WTC11 (cell line): ENCODE results near the gene HID1. TPM values are rescaled to one million over a fixed set of nuclear protein-coding genes. Genes with fewer than 3 reads are reported as not detected.

Experiments used
- ATAC-seq: fragments of 200-7000 bp; cut with Tn5 transposase; 2 replicates; pipeline ENCODE4 v1.10.0; 2021; ENCODE audit warnings: mild to moderate bottlenecking, moderate library complexity
- CTCF ChIA-PET: fragments of 300-600 bp; sonication (Branson Sonifier 250); formaldehyde crosslinking; loops from one replicate; lab custom pipeline; 2021; ENCODE audit warnings: antibody characterized with exemption; lab: Charles Lee
- POLR2A ChIA-PET: fragments of 350-600 bp; sonication (Branson Sonifier 250); formaldehyde crosslinking; loops from one replicate; lab custom pipeline; 2021; ENCODE audit warnings: antibody characterized with exemption; lab: Charles Lee
- DNase-seq: peaks from one replicate; pipeline ENCODE4 v3.0.0; 2021; ENCODE audit warnings: low spot score
- H3K27ac Mint-ChIP-seq: 2 replicates; pipeline ENCODE4 v1.8.0; 2021; ENCODE audit warnings: mixed read lengths
- H3K27me3 Mint-ChIP-seq: 2 replicates; pipeline ENCODE4 v1.8.0; 2021; ENCODE audit warnings: low read depth, mild to moderate bottlenecking, moderate library complexity, mixed read lengths
- H3K36me3 Mint-ChIP-seq: 2 replicates; pipeline ENCODE4 v1.8.0; 2021; ENCODE audit warnings: mixed read lengths
- H3K4me1 Mint-ChIP-seq: 2 replicates; pipeline ENCODE4 v1.8.0; 2022; ENCODE audit warnings: mixed read lengths
- H3K4me3 Mint-ChIP-seq: 2 replicates; pipeline ENCODE4 v1.8.0; 2021; ENCODE audit warnings: mild to moderate bottlenecking, moderate library complexity, mixed read lengths
- H3K9me3 Mint-ChIP-seq: 2 replicates; pipeline ENCODE4 v1.8.0; 2021; ENCODE audit warnings: mixed read lengths
- CBFB ChIP-seq: sonication (generic); formaldehyde crosslinking; IDR thresholded peaks from 2 replicates; pipeline ENCODE4 v1.8.1; 2022; ENCODE audit warnings: mild to moderate bottlenecking, low read depth, missing genetic modification reagents
- ESRRA ChIP-seq: sonication (generic); formaldehyde crosslinking; IDR thresholded peaks from 2 replicates; pipeline ENCODE4 v1.8.1; 2022; ENCODE audit warnings: mild to moderate bottlenecking, missing genetic modification reagents, borderline replicate concordance
- GTF2I ChIP-seq: fragments of 250-450 bp; sonication (Bioruptor Pico); conservative IDR thresholded peaks from 2 replicates; pipeline ENCODE4 v1.4.0; 2021; ENCODE audit warnings: mild to moderate bottlenecking
- IRF2 ChIP-seq: sonication (generic); formaldehyde crosslinking; IDR thresholded peaks from 2 replicates; pipeline ENCODE4 v1.8.0; 2022; ENCODE audit warnings: low read depth, missing genetic modification reagents, borderline replicate concordance
- MXD4 ChIP-seq: fragments of 250-450 bp; sonication (Bioruptor Pico); IDR thresholded peaks from 2 replicates; pipeline ENCODE4 v1.8.0; 2021; ENCODE audit warnings: mild to moderate bottlenecking, moderate library complexity, borderline replicate concordance
- NR2C2 ChIP-seq: sonication (generic); formaldehyde crosslinking; IDR thresholded peaks from 2 replicates; pipeline ENCODE4 v1.8.0; 2022; ENCODE audit warnings: mild to moderate bottlenecking, missing genetic modification reagents
- RELA ChIP-seq: sonication (generic); formaldehyde crosslinking; IDR thresholded peaks from 2 replicates; pipeline ENCODE4 v1.8.1; 2022; ENCODE audit warnings: missing genetic modification reagents, mild to moderate bottlenecking, borderline replicate concordance
- RORB ChIP-seq: fragments of 250-450 bp; sonication (Bioruptor Pico); IDR thresholded peaks from 2 replicates; pipeline ENCODE4 v1.9.0; 2021; ENCODE audit warnings: mild to moderate bottlenecking
- SP1 ChIP-seq: sonication (generic); formaldehyde crosslinking; conservative IDR thresholded peaks from 2 replicates; pipeline ENCODE4 v1.8.1; 2022; ENCODE audit warnings: missing genetic modification reagents
- TEAD1 ChIP-seq: sonication (generic); formaldehyde crosslinking; IDR thresholded peaks from 2 replicates; pipeline ENCODE4 v1.8.0; 2022; ENCODE audit warnings: mild to moderate bottlenecking, missing genetic modification reagents
- ZNF138 ChIP-seq: sonication (generic); formaldehyde crosslinking; conservative IDR thresholded peaks from 2 replicates; pipeline ENCODE4 v1.8.1; 2022; ENCODE audit warnings: mild to moderate bottlenecking, moderate library complexity, missing genetic modification reagents
- ZNF219 ChIP-seq: sonication (generic); formaldehyde crosslinking; IDR thresholded peaks from 2 replicates; pipeline ENCODE4 v1.8.0; 2023; ENCODE audit warnings: missing genetic modification reagents, mild to moderate bottlenecking, borderline replicate concordance
- total RNA-seq: library from RNA; stranded (reverse); gene quantifications from 3 replicates; pipeline ENCODE4 v1.2.3, GENCODE V29; 2021
- TF ChIP-seq, protein P1 (sequence below): fragments of 250-450 bp; sonication (Bioruptor Pico); IDR thresholded peaks from 2 replicates; pipeline ENCODE4 v1.9.0; 2021; ENCODE audit warnings: mild to moderate bottlenecking, borderline replicate concordance
- TF ChIP-seq, protein P2 (sequence below): sonication (generic); formaldehyde crosslinking; IDR thresholded peaks from 2 replicates; pipeline ENCODE4 v1.8.0; 2023; ENCODE audit warnings: mild to moderate bottlenecking, missing genetic modification reagents
- TF ChIP-seq, protein P3 (sequence below): sonication (generic); formaldehyde crosslinking; IDR thresholded peaks from 2 replicates; pipeline ENCODE4 v1.8.1; 2022; ENCODE audit warnings: missing genetic modification reagents, borderline replicate concordance
- TF ChIP-seq, protein P4 (sequence below): sonication (generic); formaldehyde crosslinking; IDR thresholded peaks from 2 replicates; pipeline ENCODE4 v1.8.1; 2023; ENCODE audit warnings: mild to moderate bottlenecking, missing genetic modification reagents, borderline replicate concordance

HID1 gene
- total RNA-seq, 1 experiment from 2014 or later = 16.7 TPM

DNA sequence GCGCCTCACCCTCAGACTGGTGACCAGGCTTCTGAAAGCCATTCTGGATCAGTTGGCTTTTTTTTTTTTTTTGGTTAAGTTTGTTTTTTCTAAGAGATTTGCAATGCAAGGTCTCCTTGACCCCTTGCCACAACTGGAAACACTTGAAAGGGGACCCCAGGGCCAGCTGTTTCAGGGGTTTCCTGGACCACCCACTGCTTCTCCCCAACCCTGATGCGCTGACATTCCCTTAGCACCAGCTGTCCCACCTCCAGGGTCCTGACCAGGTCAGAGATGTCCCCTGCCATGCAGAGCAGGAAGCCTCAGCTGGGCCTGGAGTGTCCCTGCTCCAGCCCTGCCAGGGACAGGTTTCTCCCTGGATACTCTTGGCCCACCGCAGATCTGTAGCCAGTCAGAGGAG, 31.8 kb upstream of the HID1 start:
- no peak overlapping the region for H3K4me3 Mint-ChIP-seq
- ATAC-seq = no peak
- peaks cover 12% of the 10 kb centered on the region for H3K36me3 Mint-ChIP-seq
- TF ChIP-seq MXD4 (CRISPR knock-in tag) (no peak), ZNF219 (CRISPR knock-in tag) (no peak), ZNF138 (no peak), RELA (CRISPR knock-in tag) (no peak), TEAD1 (CRISPR knock-in tag) (no peak), NR2C2 (no peak), RORB (no peak), CBFB (CRISPR knock-in tag) (no peak), IRF2 (no peak), ESRRA (CRISPR knock-in tag) (no peak), SP1 (CRISPR knock-in tag) (no peak), GTF2I (CRISPR knock-in tag) (no peak)
- TF ChIP-seq, protein P1, sequence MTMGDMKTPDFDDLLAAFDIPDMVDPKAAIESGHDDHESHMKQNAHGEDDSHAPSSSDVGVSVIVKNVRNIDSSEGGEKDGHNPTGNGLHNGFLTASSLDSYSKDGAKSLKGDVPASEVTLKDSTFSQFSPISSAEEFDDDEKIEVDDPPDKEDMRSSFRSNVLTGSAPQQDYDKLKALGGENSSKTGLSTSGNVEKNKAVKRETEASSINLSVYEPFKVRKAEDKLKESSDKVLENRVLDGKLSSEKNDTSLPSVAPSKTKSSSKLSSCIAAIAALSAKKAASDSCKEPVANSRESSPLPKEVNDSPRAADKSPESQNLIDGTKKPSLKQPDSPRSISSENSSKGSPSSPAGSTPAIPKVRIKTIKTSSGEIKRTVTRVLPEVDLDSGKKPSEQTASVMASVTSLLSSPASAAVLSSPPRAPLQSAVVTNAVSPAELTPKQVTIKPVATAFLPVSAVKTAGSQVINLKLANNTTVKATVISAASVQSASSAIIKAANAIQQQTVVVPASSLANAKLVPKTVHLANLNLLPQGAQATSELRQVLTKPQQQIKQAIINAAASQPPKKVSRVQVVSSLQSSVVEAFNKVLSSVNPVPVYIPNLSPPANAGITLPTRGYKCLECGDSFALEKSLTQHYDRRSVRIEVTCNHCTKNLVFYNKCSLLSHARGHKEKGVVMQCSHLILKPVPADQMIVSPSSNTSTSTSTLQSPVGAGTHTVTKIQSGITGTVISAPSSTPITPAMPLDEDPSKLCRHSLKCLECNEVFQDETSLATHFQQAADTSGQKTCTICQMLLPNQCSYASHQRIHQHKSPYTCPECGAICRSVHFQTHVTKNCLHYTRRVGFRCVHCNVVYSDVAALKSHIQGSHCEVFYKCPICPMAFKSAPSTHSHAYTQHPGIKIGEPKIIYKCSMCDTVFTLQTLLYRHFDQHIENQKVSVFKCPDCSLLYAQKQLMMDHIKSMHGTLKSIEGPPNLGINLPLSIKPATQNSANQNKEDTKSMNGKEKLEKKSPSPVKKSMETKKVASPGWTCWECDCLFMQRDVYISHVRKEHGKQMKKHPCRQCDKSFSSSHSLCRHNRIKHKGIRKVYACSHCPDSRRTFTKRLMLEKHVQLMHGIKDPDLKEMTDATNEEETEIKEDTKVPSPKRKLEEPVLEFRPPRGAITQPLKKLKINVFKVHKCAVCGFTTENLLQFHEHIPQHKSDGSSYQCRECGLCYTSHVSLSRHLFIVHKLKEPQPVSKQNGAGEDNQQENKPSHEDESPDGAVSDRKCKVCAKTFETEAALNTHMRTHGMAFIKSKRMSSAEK (CRISPR knock-in tag) = no peak
- TF ChIP-seq, protein P2, sequence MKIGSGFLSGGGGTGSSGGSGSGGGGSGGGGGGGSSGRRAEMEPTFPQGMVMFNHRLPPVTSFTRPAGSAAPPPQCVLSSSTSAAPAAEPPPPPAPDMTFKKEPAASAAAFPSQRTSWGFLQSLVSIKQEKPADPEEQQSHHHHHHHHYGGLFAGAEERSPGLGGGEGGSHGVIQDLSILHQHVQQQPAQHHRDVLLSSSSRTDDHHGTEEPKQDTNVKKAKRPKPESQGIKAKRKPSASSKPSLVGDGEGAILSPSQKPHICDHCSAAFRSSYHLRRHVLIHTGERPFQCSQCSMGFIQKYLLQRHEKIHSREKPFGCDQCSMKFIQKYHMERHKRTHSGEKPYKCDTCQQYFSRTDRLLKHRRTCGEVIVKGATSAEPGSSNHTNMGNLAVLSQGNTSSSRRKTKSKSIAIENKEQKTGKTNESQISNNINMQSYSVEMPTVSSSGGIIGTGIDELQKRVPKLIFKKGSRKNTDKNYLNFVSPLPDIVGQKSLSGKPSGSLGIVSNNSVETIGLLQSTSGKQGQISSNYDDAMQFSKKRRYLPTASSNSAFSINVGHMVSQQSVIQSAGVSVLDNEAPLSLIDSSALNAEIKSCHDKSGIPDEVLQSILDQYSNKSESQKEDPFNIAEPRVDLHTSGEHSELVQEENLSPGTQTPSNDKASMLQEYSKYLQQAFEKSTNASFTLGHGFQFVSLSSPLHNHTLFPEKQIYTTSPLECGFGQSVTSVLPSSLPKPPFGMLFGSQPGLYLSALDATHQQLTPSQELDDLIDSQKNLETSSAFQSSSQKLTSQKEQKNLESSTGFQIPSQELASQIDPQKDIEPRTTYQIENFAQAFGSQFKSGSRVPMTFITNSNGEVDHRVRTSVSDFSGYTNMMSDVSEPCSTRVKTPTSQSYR (CRISPR knock-in tag) = no peak
- TF ChIP-seq, protein P3, sequence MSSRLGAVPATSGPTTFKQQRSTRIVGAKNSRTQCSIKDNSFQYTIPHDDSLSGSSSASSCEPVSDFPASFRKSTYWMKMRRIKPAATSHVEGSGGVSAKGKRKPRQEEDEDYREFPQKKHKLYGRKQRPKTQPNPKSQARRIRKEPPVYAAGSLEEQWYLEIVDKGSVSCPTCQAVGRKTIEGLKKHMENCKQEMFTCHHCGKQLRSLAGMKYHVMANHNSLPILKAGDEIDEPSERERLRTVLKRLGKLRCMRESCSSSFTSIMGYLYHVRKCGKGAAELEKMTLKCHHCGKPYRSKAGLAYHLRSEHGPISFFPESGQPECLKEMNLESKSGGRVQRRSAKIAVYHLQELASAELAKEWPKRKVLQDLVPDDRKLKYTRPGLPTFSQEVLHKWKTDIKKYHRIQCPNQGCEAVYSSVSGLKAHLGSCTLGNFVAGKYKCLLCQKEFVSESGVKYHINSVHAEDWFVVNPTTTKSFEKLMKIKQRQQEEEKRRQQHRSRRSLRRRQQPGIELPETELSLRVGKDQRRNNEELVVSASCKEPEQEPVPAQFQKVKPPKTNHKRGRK = no peak
- TF ChIP-seq, protein P4, sequence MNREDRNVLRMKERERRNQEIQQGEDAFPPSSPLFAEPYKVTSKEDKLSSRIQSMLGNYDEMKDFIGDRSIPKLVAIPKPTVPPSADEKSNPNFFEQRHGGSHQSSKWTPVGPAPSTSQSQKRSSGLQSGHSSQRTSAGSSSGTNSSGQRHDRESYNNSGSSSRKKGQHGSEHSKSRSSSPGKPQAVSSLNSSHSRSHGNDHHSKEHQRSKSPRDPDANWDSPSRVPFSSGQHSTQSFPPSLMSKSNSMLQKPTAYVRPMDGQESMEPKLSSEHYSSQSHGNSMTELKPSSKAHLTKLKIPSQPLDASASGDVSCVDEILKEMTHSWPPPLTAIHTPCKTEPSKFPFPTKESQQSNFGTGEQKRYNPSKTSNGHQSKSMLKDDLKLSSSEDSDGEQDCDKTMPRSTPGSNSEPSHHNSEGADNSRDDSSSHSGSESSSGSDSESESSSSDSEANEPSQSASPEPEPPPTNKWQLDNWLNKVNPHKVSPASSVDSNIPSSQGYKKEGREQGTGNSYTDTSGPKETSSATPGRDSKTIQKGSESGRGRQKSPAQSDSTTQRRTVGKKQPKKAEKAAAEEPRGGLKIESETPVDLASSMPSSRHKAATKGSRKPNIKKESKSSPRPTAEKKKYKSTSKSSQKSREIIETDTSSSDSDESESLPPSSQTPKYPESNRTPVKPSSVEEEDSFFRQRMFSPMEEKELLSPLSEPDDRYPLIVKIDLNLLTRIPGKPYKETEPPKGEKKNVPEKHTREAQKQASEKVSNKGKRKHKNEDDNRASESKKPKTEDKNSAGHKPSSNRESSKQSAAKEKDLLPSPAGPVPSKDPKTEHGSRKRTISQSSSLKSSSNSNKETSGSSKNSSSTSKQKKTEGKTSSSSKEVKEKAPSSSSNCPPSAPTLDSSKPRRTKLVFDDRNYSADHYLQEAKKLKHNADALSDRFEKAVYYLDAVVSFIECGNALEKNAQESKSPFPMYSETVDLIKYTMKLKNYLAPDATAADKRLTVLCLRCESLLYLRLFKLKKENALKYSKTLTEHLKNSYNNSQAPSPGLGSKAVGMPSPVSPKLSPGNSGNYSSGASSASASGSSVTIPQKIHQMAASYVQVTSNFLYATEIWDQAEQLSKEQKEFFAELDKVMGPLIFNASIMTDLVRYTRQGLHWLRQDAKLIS = no peak
- H3K9me3 Mint-ChIP-seq = no peaks in the 10 kb centered on the region
- ChIA-PET CTCF (interaction anchor here (0.7 to 2.0 kb wide), 4 partner anchors 17 to 60 kb away, joined by 3 to 15 read pairs (median 4); partner anchors contain the start of gene CDR2L), POLR2A (interaction anchor here (0.7 kb wide), 1 partner anchor 59 kb away, joined by 4 read pairs; no protein-coding TSS in a partner anchor)
- no peak overlapping the region for H3K27ac Mint-ChIP-seq
- no peaks in the 10 kb centered on the region for H3K27me3 Mint-ChIP-seq
- no peak for DNase-seq
- H3K4me1 Mint-ChIP-seq = no peaks in the 10 kb centered on the region
